ENCODE data around the gene ACSBG1. TPM values are rescaled to one million over a fixed set of nuclear protein-coding genes. Genes with fewer than 3 reads are reported as not detected.

The ACSBG1 gene
- total and polyA plus RNA-seq, 4 donors: 0.47 to 7.9 (median 2.5) TPM

DNA sequence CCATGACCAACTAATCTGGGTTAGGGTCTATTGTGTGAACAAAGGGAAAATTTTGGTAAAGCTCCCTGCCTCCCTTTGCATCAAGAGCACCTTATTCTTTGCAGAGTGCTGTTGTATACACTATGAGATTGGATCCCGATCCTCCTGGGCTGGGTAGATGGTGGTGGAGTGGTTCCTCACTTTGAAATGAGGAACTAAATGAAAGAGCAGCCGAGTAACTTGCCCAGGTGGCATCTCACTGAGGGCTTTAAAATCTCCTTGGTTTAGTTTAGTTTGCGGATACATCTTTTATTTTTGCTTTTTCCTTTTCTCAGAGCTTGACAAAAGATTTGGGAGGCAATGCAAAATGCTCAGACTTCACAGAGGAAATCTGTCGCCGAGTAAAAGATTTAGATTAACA lies 65.8 kb downstream of the ACSBG1 start:
- WGBS, 2 donors: 58 to 83% methylated on average over 5 of the region's 5 CpGs
- no peak for ATAC-seq (ENCODE audit: insufficient read depth, low FRiP score)
- Histone ChIP-seq H3K4me1 (ENCODE audit: control insufficient read depth in 5 of 5, insufficient read depth in 5 of 5, low read length in 5 of 5) (peaks cover 0 to 1% (median 0%) of the 10 kb centered on the region in 5 donors), H3K9ac (ENCODE audit: insufficient read depth in 1 of 2, low read length in 2 of 2) (no peak overlapping the region), H3K36me3 (ENCODE audit: control insufficient read depth in 4 of 4, insufficient read depth in 4 of 4, low read length in 4 of 4) (peaks cover 36 to 43% (median 39%) of the 10 kb centered on the region in 4 donors), H3K27ac (ENCODE audit: low read depth in 1 of 2, low read length in 1 of 2) (no peak overlapping the region), H3K27me3 (ENCODE audit: control insufficient read depth in 3 of 3, insufficient read depth in 3 of 3, low read length in 2 of 3) (no peaks in the 10 kb centered on the region), H3K4me3 (no peak overlapping the region), H3K9me3 (ENCODE audit: control insufficient read depth in 4 of 4, insufficient read depth in 3 of 4, low read length in 3 of 4) (peaks cover 0 to 4% (median 0%) of the 10 kb centered on the region in 4 donors)
- no peak for TF ChIP-seq CTCF (IDR thresholded peaks at IDR 0.05; ENCODE audit: control extremely low read depth, extremely low read depth)
- no peak for DNase-seq

DNA sequence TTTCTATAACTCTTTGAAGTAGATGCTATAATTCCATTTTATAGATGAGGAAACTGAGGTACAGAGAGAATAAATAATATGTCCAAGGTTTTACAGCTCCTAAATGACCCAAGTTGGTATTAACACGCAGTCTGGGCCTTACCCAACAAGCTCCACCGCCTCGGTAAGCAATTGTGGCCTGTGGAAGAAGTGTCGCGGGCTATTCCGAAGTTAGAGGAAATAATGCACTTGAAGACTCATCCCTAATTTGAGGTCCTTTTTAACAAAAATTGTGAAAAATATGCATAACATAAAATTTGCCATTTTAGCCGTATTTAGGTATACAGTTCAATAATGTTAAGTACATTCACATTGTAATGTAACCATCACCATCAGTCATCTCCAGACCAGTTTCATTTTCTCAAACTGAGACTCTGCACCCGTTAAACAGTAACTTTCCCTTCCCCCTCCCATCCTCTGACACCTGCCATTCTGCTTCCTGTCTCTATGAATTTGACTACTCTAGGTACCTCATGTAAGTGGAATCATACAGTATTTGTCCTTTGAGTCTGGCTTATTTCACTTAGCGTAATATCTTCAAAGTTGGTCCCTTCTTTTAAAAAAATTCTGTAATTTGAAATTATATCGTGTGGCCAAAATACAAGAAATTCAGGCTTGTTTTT lies 67.0 kb downstream of the ACSBG1 start:
- ATAC-seq (ENCODE audit: insufficient read depth, low FRiP score) (no peak), DNase-seq (no peak)
- Histone ChIP-seq H3K4me3 (no peak overlapping the region), H3K27me3 (ENCODE audit: control insufficient read depth in 3 of 3, insufficient read depth in 3 of 3, low read length in 2 of 3) (no peaks in the 10 kb centered on the region), H3K4me1 (ENCODE audit: control insufficient read depth in 5 of 5, insufficient read depth in 5 of 5, low read length in 5 of 5) (peaks cover 0 to 1% (median 0%) of the 10 kb centered on the region in 5 donors), H3K27ac (ENCODE audit: low read depth in 1 of 2, low read length in 1 of 2) (no peak overlapping the region), H3K36me3 (ENCODE audit: control insufficient read depth in 4 of 4, insufficient read depth in 4 of 4, low read length in 4 of 4) (peaks cover 35 to 45% (median 42%) of the 10 kb centered on the region in 4 donors), H3K9ac (ENCODE audit: insufficient read depth in 1 of 2, low read length in 2 of 2) (no peak overlapping the region), H3K9me3 (ENCODE audit: control insufficient read depth in 4 of 4, insufficient read depth in 3 of 4, low read length in 3 of 4) (peaks cover 0 to 4% (median 0%) of the 10 kb centered on the region in 4 donors)
- no peak for TF ChIP-seq CTCF (IDR thresholded peaks at IDR 0.05; ENCODE audit: control extremely low read depth, extremely low read depth)
- 88 to 90% methylated on average over 10 of the region's 10 CpGs for WGBS, 2 donors

DNA sequence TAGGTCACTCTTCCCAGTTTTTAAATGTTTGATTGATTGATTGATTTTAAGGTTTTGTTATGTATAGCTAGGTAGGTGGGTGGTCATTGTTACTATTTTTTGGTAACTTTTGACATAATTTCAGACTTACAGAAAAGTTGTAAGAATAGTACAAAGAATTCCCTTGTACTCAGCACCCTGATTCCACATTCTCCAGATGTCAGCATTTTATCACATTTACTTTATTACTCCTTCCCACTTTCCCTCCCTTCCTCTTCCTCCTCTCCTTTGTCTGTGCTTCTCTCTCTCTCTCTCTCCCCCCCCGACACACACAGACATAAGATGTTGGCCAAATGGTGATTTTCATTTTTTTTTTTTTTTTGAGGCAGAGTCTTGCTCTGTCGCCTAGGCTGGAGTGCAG lies 70.4 kb downstream of the ACSBG1 start:
- H3K36me3 ChIP-seq (ENCODE audit: control insufficient read depth in 4 of 4, insufficient read depth in 4 of 4, low read length in 4 of 4): peaks cover 33 to 43% (median 35%) of the 10 kb centered on the region in 4 donors
- no peaks in the 10 kb centered on the region for H3K4me1 ChIP-seq (ENCODE audit: control insufficient read depth in 5 of 5, insufficient read depth in 5 of 5, low read length in 5 of 5)
- H3K9ac ChIP-seq (ENCODE audit: insufficient read depth in 1 of 2, low read length in 2 of 2): no peak overlapping the region
- peaks cover 0 to 2% (median 0%) of the 10 kb centered on the region in 4 donors for H3K9me3 ChIP-seq (ENCODE audit: control insufficient read depth in 4 of 4, insufficient read depth in 3 of 4, low read length in 3 of 4)
- no peak overlapping the region for H3K4me3 ChIP-seq
- WGBS, 2 donors: 93 to 95% methylated on average over 2 of the region's 2 CpGs
- H3K27me3 ChIP-seq (ENCODE audit: control insufficient read depth in 3 of 3, insufficient read depth in 3 of 3, low read length in 2 of 3): no peaks in the 10 kb centered on the region
- H3K27ac ChIP-seq (ENCODE audit: low read depth in 1 of 2, low read length in 1 of 2): no peak overlapping the region
- no peak for DNase-seq
- no peak for TF ChIP-seq CTCF (IDR thresholded peaks at IDR 0.05; ENCODE audit: control extremely low read depth, extremely low read depth)
- ATAC-seq (ENCODE audit: insufficient read depth, low FRiP score): no peak

Measured in lung (tissue), 12 donors.